ENCODE results near the gene CACNA2D4.

GRCh38 chr12:1838205-1838993 is 80.1 kb downstream of the CACNA2D4 start:
- TF ChIP-seq CTCF (conservative IDR thresholded peaks at IDR 0.05 in 1 of 2, IDR thresholded peaks at IDR 0.05 in 1 of 2; ENCODE audit: low read depth in 1 of 2, low read length in 2 of 2) (no peak), EZH2 (IDR thresholded peaks at IDR 0.05; ENCODE audit: low read length, missing control alignments) (no peak)
